ENCODE measurements around the gene MKNK2. TPM values are rescaled to one million over a fixed set of nuclear protein-coding genes. Genes with fewer than 3 reads are reported as not detected.

The MKNK2 gene
- total RNA-seq, 1 experiment from 2014 or later: 271 TPM

DNA sequence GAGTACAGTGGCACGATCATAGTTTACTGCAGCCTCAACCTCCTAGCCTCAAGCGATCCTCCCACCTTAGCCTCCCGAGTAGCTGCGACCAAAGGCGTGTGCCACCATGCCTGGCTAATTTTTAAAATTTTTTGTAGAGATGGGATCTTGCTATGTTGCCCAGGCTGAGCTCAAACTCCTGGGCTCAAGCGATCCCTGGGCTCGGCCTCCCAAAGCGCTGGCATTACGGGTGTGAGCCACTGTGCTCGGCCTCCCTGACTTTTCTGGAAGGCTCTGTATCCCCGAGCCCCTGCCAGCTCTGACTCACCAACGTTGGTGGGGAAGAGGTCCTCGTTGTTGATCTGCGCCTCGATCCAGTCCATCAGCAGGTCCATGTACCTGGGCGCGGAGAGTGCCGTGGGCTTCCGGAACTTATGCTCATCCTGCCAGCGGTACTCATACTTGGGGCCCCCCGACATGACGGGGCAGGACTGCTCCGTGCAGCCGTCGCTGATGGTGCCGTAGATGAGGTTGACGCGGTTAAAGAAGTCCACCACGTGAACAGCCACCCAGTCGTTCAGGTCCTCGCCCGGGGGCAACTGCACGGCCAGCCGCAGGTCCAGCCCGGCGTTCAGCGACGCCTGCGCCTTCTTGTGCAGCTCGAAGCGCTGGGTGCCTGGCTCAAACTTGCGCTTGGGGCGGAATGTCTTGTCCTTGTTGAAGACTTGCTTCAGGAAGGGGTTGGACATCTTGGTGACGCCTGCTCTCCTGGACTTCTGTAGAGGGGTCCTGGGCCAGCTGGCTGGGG lies 27.0 kb upstream of the MKNK2 start (continued):
- TF ChIP-seq, protein P1, sequence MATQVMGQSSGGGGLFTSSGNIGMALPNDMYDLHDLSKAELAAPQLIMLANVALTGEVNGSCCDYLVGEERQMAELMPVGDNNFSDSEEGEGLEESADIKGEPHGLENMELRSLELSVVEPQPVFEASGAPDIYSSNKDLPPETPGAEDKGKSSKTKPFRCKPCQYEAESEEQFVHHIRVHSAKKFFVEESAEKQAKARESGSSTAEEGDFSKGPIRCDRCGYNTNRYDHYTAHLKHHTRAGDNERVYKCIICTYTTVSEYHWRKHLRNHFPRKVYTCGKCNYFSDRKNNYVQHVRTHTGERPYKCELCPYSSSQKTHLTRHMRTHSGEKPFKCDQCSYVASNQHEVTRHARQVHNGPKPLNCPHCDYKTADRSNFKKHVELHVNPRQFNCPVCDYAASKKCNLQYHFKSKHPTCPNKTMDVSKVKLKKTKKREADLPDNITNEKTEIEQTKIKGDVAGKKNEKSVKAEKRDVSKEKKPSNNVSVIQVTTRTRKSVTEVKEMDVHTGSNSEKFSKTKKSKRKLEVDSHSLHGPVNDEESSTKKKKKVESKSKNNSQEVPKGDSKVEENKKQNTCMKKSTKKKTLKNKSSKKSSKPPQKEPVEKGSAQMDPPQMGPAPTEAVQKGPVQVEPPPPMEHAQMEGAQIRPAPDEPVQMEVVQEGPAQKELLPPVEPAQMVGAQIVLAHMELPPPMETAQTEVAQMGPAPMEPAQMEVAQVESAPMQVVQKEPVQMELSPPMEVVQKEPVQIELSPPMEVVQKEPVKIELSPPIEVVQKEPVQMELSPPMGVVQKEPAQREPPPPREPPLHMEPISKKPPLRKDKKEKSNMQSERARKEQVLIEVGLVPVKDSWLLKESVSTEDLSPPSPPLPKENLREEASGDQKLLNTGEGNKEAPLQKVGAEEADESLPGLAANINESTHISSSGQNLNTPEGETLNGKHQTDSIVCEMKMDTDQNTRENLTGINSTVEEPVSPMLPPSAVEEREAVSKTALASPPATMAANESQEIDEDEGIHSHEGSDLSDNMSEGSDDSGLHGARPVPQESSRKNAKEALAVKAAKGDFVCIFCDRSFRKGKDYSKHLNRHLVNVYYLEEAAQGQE (IDR thresholded peaks at IDR 0.05; ENCODE audit: low read depth): no peak
- TF ChIP-seq POLR2AphosphoS5 (IDR thresholded peaks at IDR 0.05; ENCODE audit: low read depth, low read length): no peak
- TF ChIP-seq EZH2phosphoT487 (IDR thresholded peaks at IDR 0.05; ENCODE audit: borderline replicate concordance): no peak
- no peak for TF ChIP-seq ZFX (IDR thresholded peaks at IDR 0.05)
- no peak for TF ChIP-seq SP1 (IDR thresholded peaks at IDR 0.05; ENCODE audit: low read depth)
- TF ChIP-seq ZNF274 (IDR thresholded peaks at IDR 0.05; ENCODE audit: low read depth, low read length): no peak
- TF ChIP-seq, protein P2, sequence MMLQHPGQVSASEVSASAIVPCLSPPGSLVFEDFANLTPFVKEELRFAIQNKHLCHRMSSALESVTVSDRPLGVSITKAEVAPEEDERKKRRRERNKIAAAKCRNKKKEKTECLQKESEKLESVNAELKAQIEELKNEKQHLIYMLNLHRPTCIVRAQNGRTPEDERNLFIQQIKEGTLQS (IDR thresholded peaks at IDR 0.05): no peak

DNA sequence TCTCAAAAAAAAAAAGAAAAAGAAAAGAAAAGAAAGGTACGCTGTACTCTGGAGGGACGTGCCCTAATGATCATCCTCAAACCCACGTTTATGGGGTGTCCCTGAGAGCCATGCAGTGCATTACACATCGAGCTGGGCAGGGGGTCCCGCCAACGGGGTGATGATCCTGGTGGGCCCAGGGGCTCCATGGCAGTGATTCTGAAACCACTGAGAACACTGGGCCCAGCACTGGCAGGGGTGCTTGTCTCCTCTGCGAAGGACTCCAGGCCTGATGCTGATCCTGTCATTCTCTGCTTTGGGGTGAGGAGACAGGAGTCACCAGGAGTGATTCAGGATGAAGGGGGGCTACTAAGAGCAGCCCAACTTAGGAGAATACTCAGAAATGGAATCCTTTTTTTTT lies 26.4 kb upstream of the MKNK2 start:
- Histone ChIP-seq H3K79me2 (ENCODE audit: insufficient read depth, low read length) (no peaks in the 10 kb centered on the region), H3K4me1 (ENCODE audit: control insufficient read depth in 1 of 2, insufficient read depth in 2 of 2, low read length in 2 of 2) (peaks cover 3 to 13% of the 10 kb centered on the region in 2 experiments; a peak in 2 of 4 replicates), H3K36me3 (ENCODE audit: control insufficient read depth in 1 of 2, insufficient read depth in 2 of 2, low read length in 2 of 2) (peaks cover 3 to 4% of the 10 kb centered on the region in 2 experiments; a peak in 2 of 4 replicates), H3K4me3 (replicated peaks in 1 of 2; ENCODE audit: low read depth in 1 of 2, low read length in 2 of 2) (no peak overlapping the region), H2AFZ (ENCODE audit: low read depth, low read length, poor library complexity, severe bottlenecking) (no peak overlapping the region), H3K4me2 (ENCODE audit: low read length) (no peak overlapping the region), H3K9me2 (ENCODE audit: insufficient read depth) (no peaks in the 10 kb centered on the region), H4K20me1 (ENCODE audit: insufficient read depth) (no peaks in the 10 kb centered on the region), H3K9ac (ENCODE audit: low read length) (no peak overlapping the region), H3K27me3 (ENCODE audit: insufficient read depth, low read length) (no peaks in the 10 kb centered on the region), H3K9me3 (ENCODE audit: control insufficient read depth in 1 of 2, insufficient read depth in 1 of 2, low read depth in 1 of 2, low read length in 2 of 2) (no peaks in the 10 kb centered on the region), H3K27ac (ENCODE audit: low read depth, low read length) (no peak overlapping the region)
- BruUV-seq (replicated peaks): no TSS peak
- TF ChIP-seq, protein P1 (IDR thresholded peaks at IDR 0.05; ENCODE audit: low read depth): no peak
- TF ChIP-seq JUND (IDR thresholded peaks at IDR 0.05): no peak
- TF ChIP-seq POLR2AphosphoS5 (IDR thresholded peaks at IDR 0.05; ENCODE audit: low read depth, low read length): no peak
- intact Hi-C loops (cut with micrococcal nuclease): no loop called here
- ChIA-PET RAD21 (ENCODE audit: low non-redundant PET in 1 of 2, low total read pairs in 2 of 2, uncharacterized antibody in 2 of 2, unreplicated experiment in 2 of 2) (no interaction called here), CTCF (no interaction called here), POLR2A (no interaction called here)
- ATAC-seq (no peak), DNase-seq (ENCODE audit: low read depth, low spot score) (no peak)
